HCT116 (cell line): ENCODE results near the gene SAXO2.
"Not testable (repeated sequence)": the region's sequence is repeated elsewhere in the genome, so short reads cannot be mapped to it uniquely, and the experiment has no call there.

Experiments used
- CTCF ChIP-seq, 3 experiments: fragments of 200-600 bp in 1 of 3; sonication (generic) in 1 of 3; IDR thresholded peaks in 2 of 3; conservative IDR thresholded peaks in 1 of 3; 2 replicates each; pipeline ENCODE4 v1.5.1; 2012 to 2017; ENCODE audit warnings: low read depth in 2 of 3, low read length in 2 of 3, antibody characterized with exemption in 1 of 3, borderline replicate concordance in 1 of 3, control low read depth in 1 of 3, mild to moderate bottlenecking in 1 of 3, mixed read lengths in 1 of 3, mixed run types in 1 of 3, moderate library complexity in 1 of 3; ENCODE audit not compliant: insufficient read depth in 1 of 3
- ELF1 ChIP-seq: IDR thresholded peaks from 2 replicates; pipeline ENCODE4 v1.6.1; 2012; ENCODE audit warnings: low read depth, borderline replicate concordance
- EZH2 ChIP-seq: fragments of 200-600 bp; sonication (generic); IDR thresholded peaks from 2 replicates; pipeline ENCODE4 v1.6.1; 2017; ENCODE audit warnings: antibody characterized with exemption, mixed run types
- JUND ChIP-seq: IDR thresholded peaks from 2 replicates; pipeline ENCODE4 v1.6.1; 2012
- POLR2AphosphoS5 ChIP-seq: IDR thresholded peaks from 2 replicates; pipeline ENCODE4 v1.6.1; 2011; ENCODE audit warnings: mild to moderate bottlenecking, low read depth, low read length, moderate library complexity
- SIN3A ChIP-seq: IDR thresholded peaks from 2 replicates; pipeline ENCODE4 v1.6.1; 2012; ENCODE audit warnings: low read depth
- TCF7L2 ChIP-seq: IDR thresholded peaks from 2 replicates; pipeline ENCODE4 v1.7.0; 2011; ENCODE audit warnings: borderline replicate concordance, inconsistent platforms; ENCODE audit not compliant: insufficient read depth, insufficient read length; ENCODE audit errors: extremely low read depth

- not testable (repeated sequence) for TF ChIP-seq SIN3A; ELF1; CTCF (IDR thresholded peaks at IDR 0.05 in 2 of 3, conservative IDR thresholded peaks at IDR 0.05 in 1 of 3; ENCODE audit: borderline replicate concordance in 1 of 3, insufficient read depth in 1 of 3, low read depth in 2 of 3, low read length in 2 of 3); POLR2AphosphoS5; JUND; EZH2; TCF7L2
Measured at GRCh38 chr15:82311321-82311720, 48.7 kb downstream of the SAXO2 start.
